CD4-positive, alpha-beta T cell treated with Interleukin-21 for 1 hour (primary cell): ENCODE results near the gene ARAF.
A peak's percentile ranks its signal among the peaks of the same experiment; 100 is the strongest.
"Not testable (repeated sequence)": the region's sequence is repeated elsewhere in the genome, so short reads cannot be mapped to it uniquely, and the experiment has no call there.

ENCODE experiments used
- DNase-seq: peaks from one replicate; pipeline ENCODE4 v3.0.0-alpha.2; 2020

The ARAF gene

GRCh38 chrX:47587091-47587891, 26.3 kb downstream of the ARAF start:
- DNase-seq, result no peak

- no peak for DNase-seq
These were observed 27.1 kb downstream of the ARAF start for GRCh38 chrX:47587906-47588735.

- no peak for DNase-seq
These were observed 30.0 kb downstream of the ARAF start for GRCh38 chrX:47590984-47591383.

- DNase-seq, result no peak
These were observed 32.5 kb downstream of the ARAF start for GRCh38 chrX:47593522-47593921.

- DNase-seq, result no peak
These were observed 34.8 kb downstream of the ARAF start for GRCh38 chrX:47595716-47596251.

- no peak for DNase-seq
These were observed 35.3 kb downstream of the ARAF start for GRCh38 chrX:47596256-47596655.

GRCh38 chrX:47597222-47597621, 36.2 kb downstream of the ARAF start:
- no peak for DNase-seq

GRCh38 chrX:47603125-47603524, 42.1 kb downstream of the ARAF start:
- DNase-seq, result not testable (repeated sequence)

- DNase-seq, result no peak
These were observed 44.0 kb downstream of the ARAF start for GRCh38 chrX:47605024-47605423.

- DNase-seq, result no peak
These were observed 46.1 kb downstream of the ARAF start for GRCh38 chrX:47607091-47607490.

- DNase-seq, result no peak
These were observed 47.3 kb downstream of the ARAF start for GRCh38 chrX:47608130-47608810.

- DNase-seq, result no peak
These were observed 49.5 kb downstream of the ARAF start for GRCh38 chrX:47610511-47610910.

GRCh38 chrX:47611489-47611888, 50.5 kb downstream of the ARAF start:
- DNase-seq, result no peak

GRCh38 chrX:47611926-47612325, 50.9 kb downstream of the ARAF start:
- DNase-seq, result no peak

GRCh38 chrX:47612418-47612817, 51.4 kb downstream of the ARAF start:
- DNase-seq, result no peak

- DNase-seq, result no peak
These were observed 52.1 kb downstream of the ARAF start for GRCh38 chrX:47613082-47613481.

- no peak for DNase-seq
These were observed 53.6 kb downstream of the ARAF start for GRCh38 chrX:47614618-47615017.

GRCh38 chrX:47618923-47619485, 58.0 kb downstream of the ARAF start:
- no peak for DNase-seq

GRCh38 chrX:47619486-47620302, 58.7 kb downstream of the ARAF start, which contains the start of gene SYN1:
Gene SYN1 (minus strand): TSS chrX:47619857. CDS start chrX:47619728, 129 bp downstream.
- peak; percentile 87 for DNase-seq

GRCh38 chrX:47620303-47620685, 59.3 kb downstream of the ARAF start:
- no peak for DNase-seq
